Measurements from ENCODE around the gene ARFGAP2. TPM values are rescaled to one million over a fixed set of nuclear protein-coding genes. Genes with fewer than 3 reads are reported as not detected.

The ARFGAP2 gene
- total and polyA plus RNA-seq, 10 donors: 46.7 to 216 (median 93.6) TPM

DNA sequence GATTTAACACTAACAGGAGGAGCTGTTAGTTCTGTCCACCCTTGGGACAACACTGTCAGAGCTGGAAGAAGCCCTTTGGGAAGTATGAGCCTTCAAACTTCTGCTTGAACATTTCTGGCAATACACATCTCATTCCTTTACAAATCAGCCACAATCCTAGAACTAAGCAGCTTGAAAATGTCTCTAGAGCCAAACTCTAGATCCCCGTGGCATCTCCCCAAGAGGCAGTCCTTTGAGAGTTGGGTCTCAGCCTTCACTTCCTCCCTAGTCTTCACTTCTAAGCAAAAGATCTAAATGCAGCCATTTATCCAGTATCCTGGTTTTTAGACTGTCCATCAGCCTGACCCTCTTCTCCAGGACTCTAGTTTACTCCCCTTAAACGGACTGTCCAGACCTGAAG, 26.9 kb downstream of the ARFGAP2 start:
- no peaks in the 10 kb centered on the region for H3K27me3 ChIP-seq (replicated peaks in 1 of 7)
- no peak overlapping the region for H3K4me3 ChIP-seq
- no peak for TF ChIP-seq POLR2AphosphoS5 (IDR thresholded peaks at IDR 0.05)
- no peak for TF ChIP-seq CTCF (IDR thresholded peaks at IDR 0.05 in 8 of 11, conservative IDR thresholded peaks at IDR 0.05 in 3 of 11)
- no peak for TF ChIP-seq POLR2A (IDR thresholded peaks at IDR 0.05)
- intact Hi-C loops (cut with DNase I; ENCODE audit: low total_unique reads): no loop called here
- H3K9me3 ChIP-seq: no peaks in the 10 kb centered on the region
- no peak for DNase-seq
- H3K4me1 ChIP-seq: peaks cover 7 to 29% (median 17%) of the 10 kb centered on the region in 6 donors
- peaks cover 0 to 7% (median 0%) of the 10 kb centered on the region in 6 donors for H3K36me3 ChIP-seq
- WGBS, 5 donors: 67 to 78% (median 68%) methylated on average over 2 of the region's 2 CpGs
- H3K27ac ChIP-seq: no peak overlapping the region

DNA sequence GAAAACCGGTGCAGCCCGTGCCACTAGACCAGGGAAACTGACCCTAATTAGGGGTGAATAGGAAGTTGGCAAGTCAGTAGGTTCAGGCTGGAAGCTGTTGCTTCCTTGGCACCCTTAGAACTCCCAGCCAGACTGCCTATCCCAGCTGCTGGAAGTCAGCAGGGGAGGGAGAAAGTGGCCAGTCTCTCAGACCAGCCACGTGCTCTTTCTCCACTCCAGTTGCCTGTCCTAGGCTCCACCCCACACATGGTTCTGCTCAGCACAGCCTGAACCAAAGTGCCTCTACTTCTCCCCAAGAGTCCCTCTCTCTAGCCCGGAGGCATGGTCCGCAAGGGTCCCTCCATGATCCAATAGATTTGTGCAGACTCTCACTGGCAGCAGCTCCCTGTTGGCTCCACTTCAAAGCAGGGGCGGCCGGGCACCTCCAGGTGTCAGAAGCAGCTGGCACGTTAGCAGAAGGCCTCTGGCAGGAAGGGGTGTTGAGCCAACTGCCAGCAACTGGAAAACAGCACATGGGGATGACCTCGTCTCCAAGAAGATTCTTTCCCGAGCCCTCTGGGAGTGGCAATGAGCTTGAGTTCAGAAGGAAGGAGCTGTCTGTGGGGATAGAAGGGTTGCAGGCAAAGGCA, 27.7 kb downstream of the ARFGAP2 start:
- 67 to 88% (median 80%) methylated on average over 10 of the region's 10 CpGs for WGBS, 5 donors
- intact Hi-C loops (cut with DNase I; ENCODE audit: low total_unique reads): no loop called here
- Histone ChIP-seq H3K27me3 (replicated peaks in 1 of 7) (no peaks in the 10 kb centered on the region), H3K4me3 (no peak overlapping the region), H3K9me3 (no peaks in the 10 kb centered on the region), H3K36me3 (peaks cover 0 to 7% (median 0%) of the 10 kb centered on the region in 6 donors), H3K27ac (no peak overlapping the region), H3K4me1 (peaks cover 7 to 21% (median 10%) of the 10 kb centered on the region in 6 donors)
- no peak for DNase-seq
- TF ChIP-seq CTCF (IDR thresholded peaks at IDR 0.05 in 8 of 11, conservative IDR thresholded peaks at IDR 0.05 in 3 of 11) (no peak), POLR2AphosphoS5 (IDR thresholded peaks at IDR 0.05) (no peak), POLR2A (IDR thresholded peaks at IDR 0.05) (no peak)

DNA sequence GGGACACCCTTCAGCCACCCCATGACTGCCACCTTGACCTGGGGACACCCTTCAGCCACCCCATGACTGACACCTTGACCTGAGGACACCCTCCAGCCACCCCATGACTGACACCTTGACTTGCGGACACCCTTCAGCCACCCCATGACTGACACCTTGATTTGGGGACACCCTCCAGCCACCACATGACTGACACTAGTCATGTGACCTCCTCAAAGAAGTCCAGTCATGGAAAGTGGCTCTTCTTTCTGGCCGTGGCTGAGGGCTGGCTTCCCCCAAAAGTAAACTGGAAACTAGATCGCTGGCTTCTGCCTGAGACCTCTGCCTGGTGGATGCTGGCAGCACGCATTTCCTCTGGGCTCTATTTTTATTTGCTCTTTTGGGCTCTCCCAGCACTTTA, 28.4 kb downstream of the ARFGAP2 start:
- H3K27me3 ChIP-seq (replicated peaks in 1 of 7): no peaks in the 10 kb centered on the region
- H3K4me1 ChIP-seq: peaks cover 4 to 14% (median 8%) of the 10 kb centered on the region in 6 donors
- intact Hi-C loops (cut with DNase I; ENCODE audit: low total_unique reads): no loop called here
- no peak for TF ChIP-seq CTCF (IDR thresholded peaks at IDR 0.05 in 8 of 11, conservative IDR thresholded peaks at IDR 0.05 in 3 of 11)
- TF ChIP-seq POLR2A (IDR thresholded peaks at IDR 0.05): no peak
- TF ChIP-seq POLR2AphosphoS5 (IDR thresholded peaks at IDR 0.05): no peak
- peaks cover 0 to 7% (median 0%) of the 10 kb centered on the region in 6 donors for H3K36me3 ChIP-seq
- H3K4me3 ChIP-seq: no peak overlapping the region
- H3K27ac ChIP-seq: no peak overlapping the region
- DNase-seq: no peak
- H3K9me3 ChIP-seq: no peaks in the 10 kb centered on the region
- WGBS, 5 donors: 88 to 95% (median 93%) methylated on average over 4 of the region's 4 CpGs

GRCh38 chr11:47147681-47148080, 29.0 kb downstream of the ARFGAP2 start:
- Histone ChIP-seq H3K27me3 (replicated peaks in 1 of 7) (no peaks in the 10 kb centered on the region), H3K36me3 (peaks cover 0 to 7% (median 0%) of the 10 kb centered on the region in 6 donors), H3K4me1 (peaks cover 0 to 8% (median 2%) of the 10 kb centered on the region in 6 donors), H3K9me3 (no peaks in the 10 kb centered on the region), H3K27ac (no peak overlapping the region), H3K4me3 (no peak overlapping the region)
- TF ChIP-seq POLR2AphosphoS5 (IDR thresholded peaks at IDR 0.05) (no peak), CTCF (IDR thresholded peaks at IDR 0.05 in 8 of 11, conservative IDR thresholded peaks at IDR 0.05 in 3 of 11) (no peak), POLR2A (IDR thresholded peaks at IDR 0.05) (no peak)
- 92 to 99% (median 96%) methylated on average over 7 of the region's 7 CpGs for WGBS, 5 donors
- intact Hi-C loops (cut with DNase I; ENCODE audit: low total_unique reads): no loop called here
- no peak for DNase-seq
